ENCODE measurements around the gene DNAH7. TPM values are rescaled to one million over a fixed set of nuclear protein-coding genes. Genes with fewer than 3 reads are reported as not detected.

DNAH7 gene
- total and polyA plus RNA-seq, 9 of the 15 experiments (the other 6 are each of a cell fraction or from before 2014, with no cell fraction given) = 0.03 to 0.42 (median 0.18) TPM

- TF ChIP-seq SLC30A9 (CRISPR knock-in tag; IDR thresholded peaks at IDR 0.05) = no peak
- TF ChIP-seq RAD21 (CRISPR knock-in tag; conservative IDR thresholded peaks at IDR 0.05 in 1 of 2, IDR thresholded peaks at IDR 0.05 in 1 of 2) = no peak
These were observed 9.2 kb upstream of the DNAH7 start (continued) for GRCh38 chr2:196077821-196078220.

- FAIRE-seq (no peak), DNase-seq (ENCODE audit: extremely low read depth in 1 of 4, low spot score in 3 of 4) (no peak), ATAC-seq (peak; percentile 46)
- intact Hi-C loops (cut with micrococcal nuclease) (loop anchor here (5.0 kb wide), 4 partner anchors 90 to 390 kb away; no protein-coding TSS in a partner anchor), in situ Hi-C loops (cut with MboI) (loop anchor here (5.0 kb wide), 1 partner anchor 45 kb away; no protein-coding TSS in a partner anchor)
- H3K9me3 ChIP-seq (replicated peaks; ENCODE audit: control insufficient read depth, insufficient read depth, low read depth, low read length) = no peaks in the 10 kb centered on the region
- no peak overlapping the region for H3K4me3 ChIP-seq
- H2AFZ ChIP-seq (ENCODE audit: low read depth, low read length) = no peak overlapping the region
- H3K27me3 ChIP-seq (ENCODE audit: control insufficient read depth in 2 of 2, insufficient read depth in 2 of 2, low read length in 2 of 2) = no peaks in the 10 kb centered on the region
- no peaks in the 10 kb centered on the region for H4K20me1 ChIP-seq (replicated peaks; ENCODE audit: control insufficient read depth, insufficient read depth, low read length)
- BruUV-seq (replicated peaks) = no TSS peak
- POLR2A ChIA-PET = interaction anchor here (2.8 kb wide), 1 partner anchor 8 kb away, joined by 14 read pairs; the partner anchor contains the start of gene DNAH7
- H3K27ac ChIP-seq (ENCODE audit: extremely low read depth, low read depth, low read length) = no peak overlapping the region
- WGBS (ENCODE audit: insufficient coverage, low coverage, missing lambda C conversion rate) = 33% methylated on average over 5 of the region's 5 CpGs
- H3K36me3 ChIP-seq (ENCODE audit: control insufficient read depth, insufficient read depth, low read length) = no peaks in the 10 kb centered on the region
- no peaks in the 10 kb centered on the region for H3K79me2 ChIP-seq (ENCODE audit: control insufficient read depth, insufficient read depth, low read length)
- no peaks in the 10 kb centered on the region for H3K9me1 ChIP-seq (ENCODE audit: control insufficient read depth, insufficient read depth, low read length)
- H3K9ac ChIP-seq (ENCODE audit: insufficient read depth in 1 of 2, low read depth in 2 of 2, low read length in 2 of 2) = no peak overlapping the region
- CTCF ChIA-PET (ENCODE audit: low intra/inter-chr PET ratio) = no interaction called here
- H3K4me2 ChIP-seq (ENCODE audit: insufficient read depth, low read length) = no peak overlapping the region
- H3K4me1 ChIP-seq (replicated peaks in 1 of 2; ENCODE audit: control insufficient read depth in 2 of 2, insufficient read depth in 2 of 2, low read length in 2 of 2) = no peaks in the 10 kb centered on the region
- no peak for TF ChIP-seq ATF1 (CRISPR knock-in tag; IDR thresholded peaks at IDR 0.05)
- peak; percentile 33; the same call in 1 of the 2 replicates for TF ChIP-seq ATF1 (tag; IDR thresholded peaks at IDR 0.05)
- TF ChIP-seq CREM (IDR thresholded peaks at IDR 0.05; ENCODE audit: low read depth) = peak; percentile 25; the same call in 1 of the 2 replicates
- TF ChIP-seq MTA1 (IDR thresholded peaks at IDR 0.05; ENCODE audit: borderline replicate concordance) = no peak
- no peak for TF ChIP-seq JUND (IDR thresholded peaks at IDR 0.05; ENCODE audit: borderline replicate concordance, low read depth, low read length)
- no peak for TF ChIP-seq JUND (tag; IDR thresholded peaks at IDR 0.05; ENCODE audit: borderline replicate concordance, low read depth, low read length)
- peak; percentile 48; the same call in 1 of the 2 replicates for TF ChIP-seq ATF7 (IDR thresholded peaks at IDR 0.05)
- TF ChIP-seq, protein P1, sequence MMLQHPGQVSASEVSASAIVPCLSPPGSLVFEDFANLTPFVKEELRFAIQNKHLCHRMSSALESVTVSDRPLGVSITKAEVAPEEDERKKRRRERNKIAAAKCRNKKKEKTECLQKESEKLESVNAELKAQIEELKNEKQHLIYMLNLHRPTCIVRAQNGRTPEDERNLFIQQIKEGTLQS (IDR thresholded peaks at IDR 0.05) = peak; percentile 55
- TF ChIP-seq, protein P1 (CRISPR knock-in tag; conservative IDR thresholded peaks at IDR 0.05) = no peak
- TF ChIP-seq, protein P2, sequence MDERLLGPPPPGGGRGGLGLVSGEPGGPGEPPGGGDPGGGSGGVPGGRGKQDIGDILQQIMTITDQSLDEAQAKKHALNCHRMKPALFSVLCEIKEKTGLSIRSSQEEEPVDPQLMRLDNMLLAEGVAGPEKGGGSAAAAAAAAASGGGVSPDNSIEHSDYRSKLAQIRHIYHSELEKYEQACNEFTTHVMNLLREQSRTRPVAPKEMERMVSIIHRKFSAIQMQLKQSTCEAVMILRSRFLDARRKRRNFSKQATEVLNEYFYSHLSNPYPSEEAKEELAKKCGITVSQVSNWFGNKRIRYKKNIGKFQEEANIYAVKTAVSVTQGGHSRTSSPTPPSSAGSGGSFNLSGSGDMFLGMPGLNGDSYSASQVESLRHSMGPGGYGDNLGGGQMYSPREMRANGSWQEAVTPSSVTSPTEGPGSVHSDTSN (CRISPR knock-in tag; IDR thresholded peaks at IDR 0.05; ENCODE audit: low read depth) = peak; percentile 43
- TF ChIP-seq, protein P2 (tag; conservative IDR thresholded peaks at IDR 0.05; ENCODE audit: low read depth) = peak; percentile 78
- TF ChIP-seq TAF15 (IDR thresholded peaks at IDR 0.05; ENCODE audit: low read depth, low read length) = no peak
- TF ChIP-seq SLC30A9 (CRISPR knock-in tag; IDR thresholded peaks at IDR 0.05) = no peak
- TF ChIP-seq ZNF184 (CRISPR knock-in tag; IDR thresholded peaks at IDR 0.05) = no peak
- peak; percentile 52 for TF ChIP-seq MEIS2 (IDR thresholded peaks at IDR 0.05; ENCODE audit: partially characterized antibody)
- TF ChIP-seq MAFK (IDR thresholded peaks at IDR 0.05; ENCODE audit: low read length) = no peak
These were observed 8.3 kb upstream of the DNAH7 start for GRCh38 chr2:196076778-196077568.

Data from K562 (cell line).